HepG2 (cell line): ENCODE results near the gene CEP120. TPM values are rescaled to one million over a fixed set of nuclear protein-coding genes. Genes with fewer than 3 reads are reported as not detected.

Experiments used
- ATAC-seq: fragments of 200-7000 bp; cut with Tn5 transposase; 3 replicates; pipeline ENCODE4 v1.9.1; 2020; ENCODE audit warnings: mild to moderate bottlenecking, moderate library complexity
- BruUV-seq: library from RNA; stranded (reverse); fragments of 400-500 nt; replicated peaks from 2 replicates; lab custom pipeline; 2021; lab: Mats Ljungman, UMichigan
- CTCF ChIA-PET: fragments of 300-600 bp; formaldehyde crosslinking; extraction: SDS; loops from one replicate; lab custom pipeline; 2021; ENCODE audit warnings: low total read pairs, inconsistent platforms, low intra/inter-chr PET ratio; lab: Yijun Ruan, JAX
- POLR2A ChIA-PET: fragments of 350-600 bp; sonication (Branson Sonifier 250); formaldehyde crosslinking; loops from one replicate; lab custom pipeline; 2020; ENCODE audit warnings: antibody characterized with exemption, inconsistent platforms; lab: Yijun Ruan, JAX
- DNase-seq: peaks from one replicate; pipeline ENCODE4 v3.0.0-alpha.2; 2015; ENCODE audit warnings: low spot score
- FAIRE-seq: peaks from 3 replicates; lab custom pipeline; 2011; peaks lifted over from hg19 to GRCh38; lab: Jason Lieb, UNC
- H2AFZ ChIP-seq: one replicate; pipeline ENCODE4 v1.6.1; 2011; ENCODE audit warnings: low read length, inconsistent platforms
- H3K27ac ChIP-seq: fragments of 300-600 bp; 3 replicates; pipeline ENCODE4 v1.8.0; 2011; ENCODE audit warnings: mixed run types, mild to moderate bottlenecking, mixed read lengths, low read length, inconsistent platforms; ENCODE audit not compliant: insufficient read depth; ENCODE audit errors: extremely low read length
- H3K27me3 ChIP-seq, 2 experiments: fragments of 200-600 bp in 1 of 2; 2 replicates in 1 of 2; 3 replicates in 1 of 2; pipeline versions ENCODE4 v1.6.0 to v1.8.0; 2011; ENCODE audit warnings: low read length in 2 of 2, mild to moderate bottlenecking in 2 of 2, moderate library complexity in 2 of 2, inconsistent platforms in 1 of 2; ENCODE audit not compliant: insufficient read depth in 2 of 2, control insufficient read depth in 1 of 2
- H3K36me3 ChIP-seq, 2 experiments: fragments of 200-600 bp in 1 of 2; replicated peaks in 1 of 2; 2 replicates in 1 of 2; 3 replicates in 1 of 2; pipeline versions ENCODE4 v1.5.1 to v1.8.0; 2011; ENCODE audit warnings: low read length in 2 of 2, inconsistent platforms in 1 of 2; ENCODE audit not compliant: insufficient read depth in 2 of 2, control insufficient read depth in 1 of 2
- H3K4me1 ChIP-seq: 2 replicates; pipeline ENCODE4 v1.5.1; 2012; ENCODE audit warnings: low read length, inconsistent platforms; ENCODE audit not compliant: insufficient read depth
- H3K4me2 ChIP-seq: 2 replicates; pipeline ENCODE4 v1.6.0; 2011; ENCODE audit warnings: low read depth, low read length, inconsistent platforms
- H3K4me3 ChIP-seq, 3 experiments: fragments of 200-600 bp in 1 of 3; sonication (generic), shearing (Covaris generic) in 1 of 3; replicated peaks in 1 of 3; 2 replicates each; pipeline ENCODE4 v1.5.1; 2011 to 2016; ENCODE audit warnings: low read length in 3 of 3, inconsistent platforms in 2 of 3, low read depth in 2 of 3, mild to moderate bottlenecking in 2 of 3, control low read depth in 1 of 3, mixed read lengths in 1 of 3; ENCODE audit not compliant: insufficient read depth in 1 of 3
- H3K79me2 ChIP-seq: one replicate; pipeline ENCODE4 v1.6.1; 2011; ENCODE audit warnings: low read length, inconsistent platforms; ENCODE audit not compliant: insufficient read depth
- H3K9ac ChIP-seq: 2 replicates; pipeline ENCODE4 v1.6.0; 2011; ENCODE audit warnings: mild to moderate bottlenecking, low read depth, low read length, inconsistent platforms; ENCODE audit not compliant: insufficient read depth
- H3K9me3 ChIP-seq: 2 replicates; pipeline ENCODE4 v1.5.1; 2012; ENCODE audit warnings: mild to moderate bottlenecking, low read length
- H4K20me1 ChIP-seq: 2 replicates; pipeline ENCODE4 v1.6.0; 2011; ENCODE audit warnings: inconsistent platforms, mild to moderate bottlenecking, low read length, moderate library complexity; ENCODE audit not compliant: insufficient read depth
- NR0B2 ChIP-seq: sonication (generic); formaldehyde crosslinking; IDR thresholded peaks from 2 replicates; pipeline ENCODE4 v1.4.0; 2020; ENCODE audit warnings: mild to moderate bottlenecking, missing genetic modification reagents
- PHB2 ChIP-seq: fragments of 450-650 bp; IDR thresholded peaks from 2 replicates; pipeline ENCODE4 v1.6.1; 2018; ENCODE audit not compliant: partially characterized antibody
- POGK ChIP-seq: sonication (generic); formaldehyde crosslinking; conservative IDR thresholded peaks from 2 replicates; pipeline ENCODE4 v1.8.0; 2022; ENCODE audit warnings: mild to moderate bottlenecking, moderate library complexity, missing genetic modification reagents
- SATB2 ChIP-seq: sonication (generic); formaldehyde crosslinking; IDR thresholded peaks from 2 replicates; pipeline ENCODE4 v1.5.0; 2020; ENCODE audit warnings: missing genetic modification reagents
- SETDB1 ChIP-seq: sonication (generic); formaldehyde crosslinking; IDR thresholded peaks from 2 replicates; pipeline ENCODE4 v1.5.1; 2020; ENCODE audit warnings: missing genetic modification reagents, mild to moderate bottlenecking, borderline replicate concordance
- XBP1 ChIP-seq: sonication (generic); formaldehyde crosslinking; IDR thresholded peaks from 2 replicates; pipeline ENCODE4 v1.5.0; 2020; ENCODE audit warnings: missing genetic modification reagents
- ZBTB3 ChIP-seq: sonication (generic); formaldehyde crosslinking; IDR thresholded peaks from 2 replicates; pipeline ENCODE4 v1.4.0; 2020; ENCODE audit warnings: low read depth, mild to moderate bottlenecking, moderate library complexity, missing genetic modification reagents, borderline replicate concordance
- ZFP36L1 ChIP-seq: sonication (generic); formaldehyde crosslinking; IDR thresholded peaks from 2 replicates; pipeline ENCODE4 v1.8.0; 2022; ENCODE audit warnings: mild to moderate bottlenecking, missing genetic modification reagents, moderate library complexity
- ZNF160 ChIP-seq: sonication (generic); formaldehyde crosslinking; IDR thresholded peaks from 2 replicates; pipeline ENCODE4 v1.8.0; 2022; ENCODE audit warnings: mild to moderate bottlenecking, inconsistent platforms, missing genetic modification reagents
- ZNF224 ChIP-seq: sonication (generic); formaldehyde crosslinking; IDR thresholded peaks from 2 replicates; pipeline ENCODE4 v1.5.0; 2020; ENCODE audit warnings: mild to moderate bottlenecking, missing genetic modification reagents
- ZNF281 ChIP-seq: sonication (generic); formaldehyde crosslinking; IDR thresholded peaks from 2 replicates; pipeline ENCODE4 v1.4.0; 2020; ENCODE audit warnings: missing genetic modification reagents, borderline replicate concordance
- ZNF607 ChIP-seq: sonication (generic); formaldehyde crosslinking; IDR thresholded peaks from 2 replicates; pipeline ENCODE4 v1.5.1; 2020; ENCODE audit warnings: missing genetic modification reagents, mild to moderate bottlenecking, borderline replicate concordance
- ZNF770 ChIP-seq: sonication (generic); formaldehyde crosslinking; IDR thresholded peaks from 2 replicates; pipeline ENCODE4 v1.5.0; 2020; ENCODE audit warnings: mild to moderate bottlenecking, missing genetic modification reagents
- WGBS: methylation state at CpG from one replicate; pipeline ENCODE4 v1.1.6; 2017; ENCODE audit warnings: low lambda C conversion rate; 5-methylcytosine and 5-hydroxymethylcytosine counted together
- in situ Hi-C: cut with HindIII; loops from 2 replicates; pipeline ENCODE4 v1.10.0; 2017; ENCODE audit warnings: low pct_unique_long_range_greater_than_20kb; ENCODE audit not compliant: extremely low pct_ligation_motif_present
- intact Hi-C: fragments of 100-400 bp; cut with micrococcal nuclease; formaldehyde crosslinking; loops from one replicate; pipeline ENCODE4 v1.10.0; 2022; ENCODE audit not compliant: unreplicated experiment
- polyA plus RNA-seq, 8 experiments: library from polyadenylated mRNA; depleted of rRNA in 3 of 8; stranded (reverse) in 7 of 8; unstranded in 1 of 8; fragments of >200 nt; fragmentation: Illumina TruSeq in 4 of 8; extraction: Trizol in 4 of 8; gene quantifications; 2 replicates each; pipeline versions ENCODE4 v1.2.1 to v1.2.3, GENCODE V29; 2011 to 2016; ENCODE audit warnings: low read depth in 4 of 8, missing spikeins in 1 of 8, mixed read lengths in 1 of 8; ENCODE audit not compliant: insufficient read depth in 1 of 8
- total RNA-seq, 5 experiments: library from RNA; depleted of rRNA; stranded (reverse); fragments of >200 nt; fragmentation: Illumina TruSeq; extraction: Trizol; gene quantifications; 2 replicates each; pipeline ENCODE4 v1.2.3, GENCODE V29; 2016; ENCODE audit warnings: low read depth in 1 of 5

CEP120 gene
- total and polyA plus RNA-seq, 2 of the 13 experiments (the other 11 are each of a cell fraction or from before 2014, with no cell fraction given), result 8.0 to 14.7 TPM

DNA sequence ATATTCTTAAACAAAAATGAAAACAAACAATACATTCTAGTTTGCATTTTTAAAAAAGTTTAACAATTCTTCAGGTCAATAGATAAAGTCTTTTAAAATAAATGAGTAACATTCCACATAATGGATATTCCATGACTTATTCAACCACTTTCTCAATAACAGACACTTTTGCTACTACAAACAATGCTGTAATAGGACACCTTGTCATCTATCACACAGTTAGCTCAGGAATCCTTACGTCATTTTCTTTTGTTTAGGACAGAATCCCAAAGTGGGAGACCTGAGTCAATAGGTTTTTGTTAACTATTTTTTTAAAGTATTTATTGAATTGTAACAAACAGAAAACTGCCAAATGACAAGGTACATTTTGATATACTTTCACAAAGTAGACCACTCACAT lies 72.5 kb downstream of the CEP120 start:
- Histone ChIP-seq H2AFZ (no peak overlapping the region), H3K4me3 (no peak overlapping the region), H3K36me3 (peaks cover 0 to 13% of the 10 kb centered on the region in 2 experiments; a peak in 1 of 5 replicates), H3K9ac (no peak overlapping the region), H3K9me3 (peaks cover 12% of the 10 kb centered on the region; the same call in 1 of the 2 replicates), H3K27me3 (no peaks in the 10 kb centered on the region), H3K27ac (no peak overlapping the region), H3K4me2 (no peak overlapping the region), H4K20me1 (no peaks in the 10 kb centered on the region), H3K4me1 (no peaks in the 10 kb centered on the region), H3K79me2 (no peaks in the 10 kb centered on the region)
- WGBS, result 97% methylated on average over 1 of the region's 1 CpG
- DNase-seq, result no peak
- ChIA-PET CTCF (no interaction called here), POLR2A (no interaction called here)
- intact Hi-C loops, result no loop called here
- FAIRE-seq, result no peak
- no TSS peak for BruUV-seq
- no peak for TF ChIP-seq ZFP36L1 (CRISPR knock-in tag)
- no peak for TF ChIP-seq ZBTB3 (CRISPR knock-in tag)
- TF ChIP-seq XBP1, result no peak
- TF ChIP-seq NR0B2 (CRISPR knock-in tag), result no peak
- TF ChIP-seq ZNF281, result no peak
- no peak for TF ChIP-seq ZNF160
- TF ChIP-seq SATB2, result no peak
- no peak for TF ChIP-seq ZNF607 (CRISPR knock-in tag)
- TF ChIP-seq POGK, result no peak
- no peak for TF ChIP-seq ZNF224
- TF ChIP-seq ZNF770 (CRISPR knock-in tag), result no peak
- no peak for TF ChIP-seq PHB2
- no peak for TF ChIP-seq SETDB1
- in situ Hi-C loops, result no loop called here
- ATAC-seq, result no peak
